Suprapubic skin (tissue), 4 donors: ENCODE measurements around the gene OASL. TPM values are rescaled to one million over a fixed set of nuclear protein-coding genes. Genes with fewer than 3 reads are reported as not detected.
"Not testable (repeated sequence)": the region's sequence is repeated elsewhere in the genome, so short reads cannot be mapped to it uniquely, and the experiment has no call there.

Experiments
- DNase-seq, 2 donors: peaks; one replicate each; pipeline ENCODE4 v3.0.0-alpha.2; 2019; ENCODE audit warnings: low spot score in 2 of 2
- H3K27ac ChIP-seq: fragments of 200-600 bp; sonication (generic); one replicate; pipeline ENCODE4 v1.5.1; 2019
- H3K27me3 ChIP-seq: fragments of 200-600 bp; sonication (generic); one replicate; pipeline ENCODE4 v1.5.1; 2019
- H3K36me3 ChIP-seq: fragments of 200-600 bp; sonication (generic); one replicate; pipeline ENCODE4 v1.5.1; 2019
- H3K4me1 ChIP-seq: fragments of 200-600 bp; sonication (generic); one replicate; pipeline ENCODE4 v1.5.1; 2019
- H3K4me3 ChIP-seq: fragments of 200-600 bp; sonication (generic); one replicate; pipeline ENCODE4 v1.5.1; 2019; ENCODE audit warnings: mild to moderate bottlenecking
- H3K9me3 ChIP-seq: fragments of 200-600 bp; sonication (generic); one replicate; pipeline ENCODE4 v1.5.1; 2019
- CTCF ChIP-seq, 2 donors: fragments of 200-600 bp in 1 of 2; fragments of 450-650 bp in 1 of 2; sonication (generic) in 1 of 2; IDR thresholded peaks; one replicate each; pipeline ENCODE4 v1.5.1; 2016 to 2019; ENCODE audit warnings: antibody characterized with exemption in 2 of 2, mild to moderate bottlenecking in 1 of 2, moderate library complexity in 1 of 2
- EP300 ChIP-seq: sonication (generic); formaldehyde crosslinking; IDR thresholded peaks from one replicate; pipeline ENCODE4 v1.6.1; 2017; ENCODE audit warnings: antibody characterized with exemption
- POLR2A ChIP-seq, 2 donors: fragments of 450-650 bp; IDR thresholded peaks; one replicate each; pipeline ENCODE4 v1.6.1; 2017; ENCODE audit warnings: antibody characterized with exemption in 2 of 2, mild to moderate bottlenecking in 2 of 2, moderate library complexity in 2 of 2
- POLR2AphosphoS5 ChIP-seq, 3 donors: sonication (generic); formaldehyde crosslinking; IDR thresholded peaks; one replicate each; pipeline ENCODE4 v1.6.1; 2017; ENCODE audit warnings: antibody characterized with exemption in 3 of 3
- WGBS: methylation state at CpG from one replicate; pipeline ENCODE4 v1.1.5; 2018; 5-methylcytosine and 5-hydroxymethylcytosine counted together
- total RNA-seq, 4 donors: library from RNA; depleted of rRNA; stranded (reverse); fragments of >200 nt; gene quantifications; one replicate each; pipeline ENCODE4 v1.1.0, GENCODE V29; 2016

OASL gene
- total RNA-seq, 4 donors from 2014 or later, result 0.53 to 0.91 (median 0.64) TPM; not detected in 1

GRCh38 chr12:121085069-121085468, 46.0 kb upstream of the OASL start:
- no peaks in the 10 kb centered on the region for H3K27me3 ChIP-seq
- TF ChIP-seq CTCF (IDR thresholded peaks at IDR 0.05) (no peak), POLR2A (IDR thresholded peaks at IDR 0.05) (no peak), EP300 (no peak), POLR2AphosphoS5 (IDR thresholded peaks at IDR 0.05) (no peak)
- DNase-seq, result no peak
- no peak overlapping the region for H3K27ac ChIP-seq
- H3K4me3 ChIP-seq, result no peak overlapping the region
- no peaks in the 10 kb centered on the region for H3K36me3 ChIP-seq
- H3K9me3 ChIP-seq, result no peaks in the 10 kb centered on the region
- H3K4me1 ChIP-seq, result no peaks in the 10 kb centered on the region
- 84% methylated on average over 4 of the region's 4 CpGs for WGBS

- no peaks in the 10 kb centered on the region for H3K4me1 ChIP-seq
- H3K9me3 ChIP-seq, result no peaks in the 10 kb centered on the region
- TF ChIP-seq POLR2A (IDR thresholded peaks at IDR 0.05) (no peak), CTCF (IDR thresholded peaks at IDR 0.05) (no peak), EP300 (no peak), POLR2AphosphoS5 (IDR thresholded peaks at IDR 0.05) (no peak)
- no peak overlapping the region for H3K27ac ChIP-seq
- 65% methylated on average over 3 of the region's 3 CpGs for WGBS
- DNase-seq, result no peak
- H3K4me3 ChIP-seq, result no peak overlapping the region
- H3K27me3 ChIP-seq, result no peaks in the 10 kb centered on the region
- no peaks in the 10 kb centered on the region for H3K36me3 ChIP-seq
Observed at GRCh38 chr12:121084229-121084628, 45.2 kb upstream of the OASL start.

- no peak for DNase-seq
Observed at GRCh38 chr12:121080909-121081308, 41.9 kb upstream of the OASL start.

GRCh38 chr12:121079736-121080272, 40.8 kb upstream of the OASL start:
- no peaks in the 10 kb centered on the region for H3K4me1 ChIP-seq
- H3K9me3 ChIP-seq, result no peaks in the 10 kb centered on the region
- DNase-seq, result no peak
- TF ChIP-seq POLR2A (IDR thresholded peaks at IDR 0.05), result no peak
- no peak for TF ChIP-seq CTCF (IDR thresholded peaks at IDR 0.05)
- TF ChIP-seq POLR2AphosphoS5 (IDR thresholded peaks at IDR 0.05), result no peak
- TF ChIP-seq EP300, result no peak
- H3K27ac ChIP-seq, result no peak overlapping the region
- 95% methylated on average over 9 of the region's 13 CpGs for WGBS
- no peaks in the 10 kb centered on the region for H3K27me3 ChIP-seq
- H3K4me3 ChIP-seq, result no peak overlapping the region
- no peaks in the 10 kb centered on the region for H3K36me3 ChIP-seq

More at GRCh38 chr12:121080909-121081308, 41.9 kb upstream of the OASL start:
- Histone ChIP-seq H3K4me3 (no peak overlapping the region), H3K36me3 (no peaks in the 10 kb centered on the region), H3K27ac (no peak overlapping the region), H3K27me3 (no peaks in the 10 kb centered on the region), H3K4me1 (no peaks in the 10 kb centered on the region), H3K9me3 (no peaks in the 10 kb centered on the region)
- 95% methylated on average over 2 of the region's 2 CpGs for WGBS
- TF ChIP-seq POLR2A (IDR thresholded peaks at IDR 0.05) (no peak), EP300 (no peak), POLR2AphosphoS5 (IDR thresholded peaks at IDR 0.05) (no peak), CTCF (IDR thresholded peaks at IDR 0.05) (no peak)

GRCh38 chr12:121077440-121077839, 38.4 kb upstream of the OASL start:
- not testable (repeated sequence) for H3K4me1 ChIP-seq, H3K27me3 ChIP-seq, H3K9me3 ChIP-seq, H3K4me3 ChIP-seq, DNase-seq, H3K36me3 ChIP-seq, H3K27ac ChIP-seq
- 95% methylated on average over 3 of the region's 3 CpGs for WGBS

GRCh38 chr12:121075911-121076310, 36.9 kb upstream of the OASL start:
- H3K4me1 ChIP-seq, H3K36me3 ChIP-seq, H3K9me3 ChIP-seq, H3K4me3 ChIP-seq, H3K27ac ChIP-seq, H3K27me3 ChIP-seq, DNase-seq: not testable (repeated sequence)
- no CpG with 5 or more reads among the region's 33 CpGs for WGBS
